HG03520 (cell line): ENCODE results near the gene SLC9A9.
"Not testable (repeated sequence)": the region's sequence is repeated elsewhere in the genome, so short reads cannot be mapped to it uniquely, and the experiment has no call there.

Experiments
- ATAC-seq: cut with Tn5 transposase; IDR thresholded peaks from one replicate; pipeline ENCODE4 v1.9.1; 2021; ENCODE audit warnings: mild to moderate bottlenecking, moderate library complexity; ENCODE audit not compliant: unreplicated experiment

SLC9A9 gene

DNA sequence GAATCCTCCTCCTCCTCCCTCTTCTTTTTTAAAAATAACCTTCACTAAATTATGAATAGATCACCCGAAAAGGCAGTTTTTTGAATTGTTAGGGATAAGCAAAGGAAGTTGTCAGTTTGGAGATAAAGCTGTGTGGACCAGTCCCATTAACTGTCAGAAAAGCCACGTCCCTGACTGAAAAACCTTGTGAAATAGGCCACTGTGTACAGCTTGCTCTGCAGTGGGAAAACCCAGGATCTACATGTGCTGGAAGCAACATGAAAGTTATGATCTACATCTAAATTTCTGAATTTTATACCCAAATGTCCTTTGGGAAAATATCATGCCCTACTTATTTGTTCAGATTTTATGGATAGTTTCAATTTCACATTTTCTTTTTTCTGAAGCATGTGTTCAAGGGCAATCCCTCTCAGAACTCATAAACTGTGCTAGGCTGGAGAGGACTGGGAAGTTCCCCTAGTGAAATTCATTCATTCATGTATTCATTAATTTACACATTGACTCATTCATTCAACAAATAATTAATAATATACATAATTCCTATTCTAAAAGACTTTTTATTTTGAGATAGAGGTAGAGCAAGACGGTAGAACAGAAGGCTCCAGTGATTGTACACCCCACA, 149.5 kb downstream of the SLC9A9 start:
- no peak for ATAC-seq

GRCh38 chr3:143697975-143698374, 150.3 kb downstream of the SLC9A9 start:
- no peak for ATAC-seq

- ATAC-seq: not testable (repeated sequence)
Observed at GRCh38 chr3:143695333-143695732, 152.9 kb downstream of the SLC9A9 start.

DNA sequence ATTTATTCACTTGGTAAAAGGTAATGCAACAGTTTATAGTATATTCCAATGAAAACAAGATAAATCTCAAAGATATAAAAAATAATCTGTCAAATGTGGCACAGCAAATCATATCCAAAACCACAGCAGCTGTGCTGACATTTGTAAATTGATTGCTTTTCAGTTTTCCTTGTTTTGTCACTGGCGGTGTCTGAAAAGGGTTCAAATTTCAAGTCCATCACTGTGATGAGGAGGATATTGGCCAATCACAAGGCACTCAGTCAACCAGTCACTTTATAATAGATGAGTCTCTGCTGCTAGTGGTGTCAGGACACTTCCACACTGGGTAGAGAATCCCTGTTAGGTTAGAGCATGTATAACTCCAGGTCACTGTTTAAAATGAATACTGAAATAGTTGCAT, 154.8 kb downstream of the SLC9A9 start:
- no peak for ATAC-seq

DNA sequence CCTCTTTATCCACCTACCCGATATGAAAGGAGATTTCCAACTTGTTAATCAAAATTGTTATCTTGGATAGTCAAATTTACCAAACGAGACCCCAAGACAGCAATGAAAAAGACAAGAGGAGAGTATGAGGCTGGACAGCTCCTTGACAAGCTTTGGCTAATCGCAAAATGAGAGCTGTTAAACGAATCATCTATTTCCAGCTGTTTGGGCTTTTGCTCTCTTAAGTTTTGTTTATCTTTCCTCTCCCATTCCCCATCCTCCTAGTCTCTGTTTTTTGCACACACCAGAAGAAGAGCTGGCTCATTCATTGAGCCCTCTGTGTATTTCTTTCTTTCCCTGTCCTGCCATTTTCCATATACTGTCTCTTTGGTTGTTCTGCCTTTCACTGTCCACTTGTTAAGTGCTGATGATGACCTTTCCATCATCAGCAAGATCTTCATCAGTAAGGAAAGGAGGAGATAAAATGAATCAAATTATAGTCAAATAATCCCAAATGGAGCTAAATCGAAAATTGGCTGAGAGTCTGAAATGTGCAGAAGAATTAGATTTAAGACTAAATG, 161.6 kb downstream of the SLC9A9 start:
- ATAC-seq: no peak

- ATAC-seq: no peak
Observed at GRCh38 chr3:143685491-143685890, 162.8 kb downstream of the SLC9A9 start.

- ATAC-seq: no peak
Observed at GRCh38 chr3:143677430-143677829, 170.8 kb downstream of the SLC9A9 start.

DNA sequence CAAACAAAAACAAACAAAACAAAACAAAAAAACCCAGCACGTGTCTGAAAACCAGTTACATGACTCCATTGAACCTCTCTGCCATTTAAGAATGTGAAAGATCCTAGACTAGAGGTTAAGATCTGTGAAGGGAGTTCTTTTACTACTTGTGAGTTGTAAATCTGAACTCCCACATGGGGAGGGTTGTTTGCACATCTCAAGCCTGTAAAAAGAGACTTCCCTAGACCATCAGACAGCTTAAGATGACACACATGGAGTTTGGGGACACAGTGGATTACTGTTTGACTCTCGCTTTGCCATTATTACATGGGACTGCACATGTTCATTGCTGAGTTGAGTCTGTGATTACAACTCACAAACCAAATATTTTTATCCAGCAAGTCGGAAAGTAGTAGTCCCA, 171.5 kb downstream of the SLC9A9 start:
- no peak for ATAC-seq

DNA sequence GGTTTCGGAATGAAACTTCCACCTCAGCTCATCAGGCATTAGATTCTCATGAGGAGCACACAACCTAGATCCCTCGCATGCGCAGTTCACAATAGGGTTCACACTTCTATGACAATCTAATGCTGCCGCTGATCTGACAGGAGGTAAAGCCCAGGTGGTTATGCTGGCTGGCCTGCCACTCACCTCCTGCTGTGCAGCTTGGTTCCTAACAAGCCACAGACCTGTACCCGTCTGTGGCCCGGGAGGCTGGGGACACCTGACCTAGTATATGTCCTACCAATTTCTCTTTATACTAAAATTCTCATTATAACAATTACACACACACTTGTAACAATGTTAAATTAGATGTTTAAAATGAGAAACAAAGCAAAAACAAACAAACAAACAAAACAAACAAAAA, 172.2 kb downstream of the SLC9A9 start:
- no peak for ATAC-seq

DNA sequence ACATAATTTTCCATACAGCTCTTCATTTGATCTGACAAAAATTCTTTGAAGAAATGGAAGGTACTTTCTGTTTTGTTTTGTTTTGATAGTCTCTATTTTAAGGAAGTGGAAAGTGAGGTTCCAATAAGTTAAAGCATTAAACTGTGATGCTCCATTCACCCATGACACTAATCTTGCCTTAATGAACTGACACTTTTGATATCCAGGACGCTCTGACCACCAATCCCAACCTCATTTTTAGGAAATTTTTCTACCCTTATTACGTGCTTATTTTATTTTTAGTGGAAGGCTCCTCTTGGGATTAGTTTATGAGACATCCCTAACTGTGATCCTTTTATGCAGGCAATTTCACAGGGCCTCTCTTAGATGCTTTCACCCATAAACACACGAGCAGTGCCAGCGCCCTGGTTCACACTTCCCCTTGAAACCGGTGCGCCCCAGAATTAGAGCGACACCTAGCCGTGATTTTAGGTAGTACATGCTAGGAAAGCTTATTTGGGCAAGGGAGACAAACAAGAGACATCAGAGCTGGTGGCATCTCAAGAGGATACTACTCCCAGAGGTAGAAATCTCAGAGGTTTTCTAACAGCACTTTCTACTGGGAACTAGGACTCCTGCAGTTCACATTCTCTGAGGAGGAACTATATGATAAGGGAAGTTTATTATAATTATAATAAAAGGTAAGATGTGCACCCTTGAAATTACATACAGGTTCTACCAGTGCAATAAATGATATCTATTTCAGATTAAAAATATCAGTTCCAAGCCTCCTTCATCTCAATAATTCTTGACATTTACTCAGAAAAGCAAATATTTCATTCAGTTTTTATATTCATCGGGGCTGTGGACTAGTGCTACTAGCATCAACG, 173.9 kb downstream of the SLC9A9 start:
- ATAC-seq: peak; percentile 56

GRCh38 chr3:143672396-143673165, 175.7 kb downstream of the SLC9A9 start:
- ATAC-seq: no peak

GRCh38 chr3:143671626-143672025, 176.6 kb downstream of the SLC9A9 start:
- ATAC-seq: no peak

GRCh38 chr3:143668924-143669790, 179.1 kb downstream of the SLC9A9 start:
- peak; percentile 88 for ATAC-seq

GRCh38 chr3:143668385-143668784, 179.9 kb downstream of the SLC9A9 start:
- ATAC-seq: no peak

- no peak for ATAC-seq
Observed at GRCh38 chr3:143661677-143662076, 186.6 kb downstream of the SLC9A9 start.

DNA sequence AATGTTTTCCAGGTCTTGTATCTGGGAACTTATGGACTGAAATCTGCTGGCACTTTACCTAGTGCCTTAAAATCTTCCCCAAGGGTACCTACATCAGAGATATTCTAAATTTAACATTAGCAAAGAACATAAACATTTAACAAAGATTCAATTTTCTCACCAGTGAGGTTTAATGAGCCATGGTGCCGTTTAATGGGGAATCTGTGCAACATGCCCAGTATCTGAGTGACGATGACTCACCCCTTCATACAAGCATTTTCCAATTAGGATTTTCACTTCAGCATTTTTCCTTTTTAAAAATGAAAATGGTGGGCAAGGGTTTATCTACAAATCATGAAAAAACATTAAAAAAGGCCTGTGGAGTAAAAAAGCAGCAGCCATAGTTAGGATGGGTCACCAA, 189.4 kb downstream of the SLC9A9 start:
- no peak for ATAC-seq

GRCh38 chr3:143658116-143658515, 190.2 kb downstream of the SLC9A9 start:
- ATAC-seq: no peak

DNA sequence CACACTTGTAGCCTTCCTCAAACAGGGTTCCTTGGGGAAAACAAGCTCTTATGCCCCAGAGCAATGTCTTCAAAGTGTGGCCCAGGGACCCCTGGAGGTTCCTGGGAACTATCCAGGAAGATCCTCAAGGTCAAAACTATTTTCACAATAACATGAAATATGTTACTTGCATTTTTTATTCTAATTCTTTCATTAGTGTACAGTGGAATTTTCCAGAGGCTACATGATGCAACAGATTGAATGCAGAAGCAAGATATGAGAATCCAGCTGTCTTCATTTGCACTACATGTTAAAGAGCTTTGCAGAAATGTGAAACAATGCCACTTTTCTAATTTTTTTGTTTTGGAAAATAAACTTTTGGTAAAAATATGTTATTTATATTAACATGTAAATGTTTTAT, 190.9 kb downstream of the SLC9A9 start:
- no peak for ATAC-seq

- no peak for ATAC-seq
Observed at GRCh38 chr3:143654906-143655305, 193.4 kb downstream of the SLC9A9 start.

- ATAC-seq: no peak
Observed at GRCh38 chr3:143653935-143654334, 194.3 kb downstream of the SLC9A9 start.
